HepG2 (cell line): ENCODE measurements around the gene MYOZ3. TPM values are rescaled to one million over a fixed set of nuclear protein-coding genes. Genes with fewer than 3 reads are reported as not detected.

ENCODE experiments used
- CENPX ChIP-seq: sonication (generic); formaldehyde crosslinking; IDR thresholded peaks from 2 replicates; pipeline ENCODE4 v1.9.0; 2021; ENCODE audit warnings: mild to moderate bottlenecking, missing genetic modification reagents, moderate library complexity
- CSRNP2 ChIP-seq: sonication (generic); formaldehyde crosslinking; conservative IDR thresholded peaks from 2 replicates; pipeline ENCODE4 v1.8.0; 2022; ENCODE audit warnings: low read depth, missing genetic modification reagents
- EP300 ChIP-seq, 3 experiments: sonication (generic) in 1 of 3; formaldehyde crosslinking in 1 of 3; IDR thresholded peaks; 2 replicates each; pipeline versions ENCODE4 v1.5.1 to v1.6.1; 2011 to 2020; ENCODE audit warnings: low read depth in 2 of 3, low read length in 2 of 3, borderline replicate concordance in 1 of 3, improper control_type of control experiment in 1 of 3, mild to moderate bottlenecking in 1 of 3, missing genetic modification reagents in 1 of 3, moderate library complexity in 1 of 3
- FOXA3 ChIP-seq: IDR thresholded peaks from 2 replicates; pipeline ENCODE4 v1.6.1; 2016; ENCODE audit warnings: missing genetic modification reagents, missing compliant biosample characterization
- FOXJ3 ChIP-seq: sonication (generic); formaldehyde crosslinking; IDR thresholded peaks from 2 replicates; pipeline ENCODE4 v1.4.0; 2020; ENCODE audit warnings: missing genetic modification reagents, mild to moderate bottlenecking, borderline replicate concordance
- FOXP1 ChIP-seq, 2 experiments: fragments of 450-650 bp in 1 of 2; IDR thresholded peaks; 2 replicates each; pipeline ENCODE4 v1.6.1; 2017 to 2018; ENCODE audit warnings: antibody characterized with exemption in 1 of 2
- FOXP4 ChIP-seq: sonication (generic); formaldehyde crosslinking; IDR thresholded peaks from 2 replicates; pipeline ENCODE4 v1.4.0; 2020; ENCODE audit warnings: missing genetic modification reagents
- ISL2 ChIP-seq: sonication (generic); formaldehyde crosslinking; IDR thresholded peaks from 2 replicates; pipeline ENCODE4 v1.5.0; 2020; ENCODE audit warnings: missing genetic modification reagents
- KLF12 ChIP-seq: sonication (generic); formaldehyde crosslinking; IDR thresholded peaks from 2 replicates; pipeline ENCODE4 v1.4.0; 2020; ENCODE audit warnings: missing genetic modification reagents, borderline replicate concordance
- MATR3 ChIP-seq: sonication (generic); formaldehyde crosslinking; IDR thresholded peaks from 2 replicates; pipeline ENCODE4 v1.4.0; 2020; ENCODE audit warnings: missing genetic modification reagents
- MYC ChIP-seq: sonication (generic); formaldehyde crosslinking; IDR thresholded peaks from 2 replicates; pipeline ENCODE4 v1.9.0; 2021; ENCODE audit warnings: missing genetic modification reagents, borderline replicate concordance
- NCOA1 ChIP-seq: sonication (generic); formaldehyde crosslinking; IDR thresholded peaks from 2 replicates; pipeline ENCODE4 v1.9.0; 2021; ENCODE audit warnings: missing genetic modification reagents
- NR2C2 ChIP-seq: sonication (generic); formaldehyde crosslinking; IDR thresholded peaks from 2 replicates; pipeline ENCODE4 v1.4.0; 2020; ENCODE audit warnings: missing genetic modification reagents, mild to moderate bottlenecking, moderate library complexity, borderline replicate concordance
- NR2F6 ChIP-seq, 2 experiments: IDR thresholded peaks; 2 replicates each; pipeline ENCODE4 v1.6.1; 2016; ENCODE audit warnings: antibody characterized with exemption in 1 of 2, mild to moderate bottlenecking in 1 of 2
- PCBP1 ChIP-seq: fragments of 200-400 bp; formaldehyde crosslinking; IDR thresholded peaks from 2 replicates; pipeline ENCODE4 v1.6.1; 2017; ENCODE audit warnings: mild to moderate bottlenecking, low read depth, low read length, borderline replicate concordance
- SOX5 ChIP-seq: IDR thresholded peaks from 2 replicates; pipeline ENCODE4 v1.6.1; 2016; ENCODE audit warnings: borderline replicate concordance
- STAG1 ChIP-seq: sonication (generic); formaldehyde crosslinking; IDR thresholded peaks from 2 replicates; pipeline ENCODE4 v1.4.0; 2020; ENCODE audit warnings: missing genetic modification reagents
- STAT6 ChIP-seq: sonication (generic); formaldehyde crosslinking; IDR thresholded peaks from 2 replicates; pipeline ENCODE4 v1.4.0; 2020; ENCODE audit warnings: missing genetic modification reagents, mild to moderate bottlenecking, borderline replicate concordance
- TARDBP ChIP-seq: sonication (generic); formaldehyde crosslinking; IDR thresholded peaks from 2 replicates; pipeline ENCODE4 v1.8.0; 2022; ENCODE audit warnings: mild to moderate bottlenecking, missing genetic modification reagents
- ZKSCAN8 ChIP-seq: IDR thresholded peaks from 2 replicates; pipeline ENCODE4 v1.6.1; 2016; ENCODE audit warnings: borderline replicate concordance, missing genetic modification reagents, missing compliant biosample characterization
- ZNF468 ChIP-seq: sonication (generic); formaldehyde crosslinking; IDR thresholded peaks from 2 replicates; pipeline ENCODE4 v1.8.0; 2022; ENCODE audit warnings: mild to moderate bottlenecking, moderate library complexity, missing genetic modification reagents
- ZNF569 ChIP-seq: sonication (generic); formaldehyde crosslinking; IDR thresholded peaks from 2 replicates; pipeline ENCODE4 v1.5.0; 2020; ENCODE audit warnings: mild to moderate bottlenecking, missing genetic modification reagents, moderate library complexity, borderline replicate concordance
- ZNF607 ChIP-seq: sonication (generic); formaldehyde crosslinking; IDR thresholded peaks from 2 replicates; pipeline ENCODE4 v1.5.1; 2020; ENCODE audit warnings: missing genetic modification reagents, mild to moderate bottlenecking, borderline replicate concordance
- polyA plus RNA-seq, 8 experiments: library from polyadenylated mRNA; depleted of rRNA in 3 of 8; stranded (reverse) in 7 of 8; unstranded in 1 of 8; fragments of >200 nt; fragmentation: Illumina TruSeq in 4 of 8; extraction: Trizol in 4 of 8; gene quantifications; 2 replicates each; pipeline versions ENCODE4 v1.2.1 to v1.2.3, GENCODE V29; 2011 to 2016; ENCODE audit warnings: low read depth in 4 of 8, missing spikeins in 1 of 8, mixed read lengths in 1 of 8; ENCODE audit not compliant: insufficient read depth in 1 of 8
- total RNA-seq, 5 experiments: library from RNA; depleted of rRNA; stranded (reverse); fragments of >200 nt; fragmentation: Illumina TruSeq; extraction: Trizol; gene quantifications; 2 replicates each; pipeline ENCODE4 v1.2.3, GENCODE V29; 2016; ENCODE audit warnings: low read depth in 1 of 5

Gene MYOZ3
- total and polyA plus RNA-seq, 2 of the 13 experiments (the other 11 are each of a cell fraction or from before 2014, with no cell fraction given): 0.05 TPM; not detected in 1

GRCh38 chr5:150637245-150638052, 23.6 kb upstream of the MYOZ3 start (continued):
- TF ChIP-seq NR2C2 (CRISPR knock-in tag): no peak
- TF ChIP-seq STAG1 (CRISPR knock-in tag): no peak
- peak; percentile 62; the same call in 1 of the 2 replicates for TF ChIP-seq SOX5 (CRISPR knock-in tag)
- TF ChIP-seq FOXP4 (CRISPR knock-in tag): peak; percentile 81
- TF ChIP-seq CENPX (CRISPR knock-in tag): no peak
- no peak for TF ChIP-seq NCOA1 (CRISPR knock-in tag)
- TF ChIP-seq ZNF607 (CRISPR knock-in tag): no peak
- TF ChIP-seq ZNF468 (CRISPR knock-in tag): no peak
- TF ChIP-seq ZNF569 (CRISPR knock-in tag): no peak
- no peak for TF ChIP-seq STAT6
- TF ChIP-seq FOXA3: peak; percentile 77
- peak; percentile 49; the same call in 1 of the 2 replicates for TF ChIP-seq FOXJ3 (CRISPR knock-in tag)
- TF ChIP-seq EP300 (IDR thresholded peaks at IDR 0.05; ENCODE audit: low read depth in 2 of 2, low read length in 2 of 2): peak in 1 of 2 experiments; percentile 53; a peak in 1 of 4 replicates
- TF ChIP-seq EP300 (CRISPR knock-in tag; IDR thresholded peaks at IDR 0.05; ENCODE audit: borderline replicate concordance): no peak
- no peak for TF ChIP-seq PCBP1
- TF ChIP-seq ISL2 (CRISPR knock-in tag): 0 out of 2 replicates have a peak, but pooled peaks have one; percentile 40
- no peak for TF ChIP-seq KLF12
- no peak for TF ChIP-seq TARDBP (CRISPR knock-in tag)
- no peak for TF ChIP-seq ZKSCAN8 (CRISPR knock-in tag)
- TF ChIP-seq MYC (CRISPR knock-in tag): no peak
- peak; percentile 64; the same call in 1 of the 2 replicates for TF ChIP-seq FOXP1 (IDR thresholded peaks at IDR 0.05)
- peak; percentile 82 for TF ChIP-seq FOXP1 (CRISPR knock-in tag; IDR thresholded peaks at IDR 0.05)
- no peak for TF ChIP-seq MATR3 (CRISPR knock-in tag)
- TF ChIP-seq CSRNP2: no peak
- TF ChIP-seq NR2F6 (IDR thresholded peaks at IDR 0.05): 0 out of 2 replicates have a peak, but pooled peaks have one; percentile 26
- peak; percentile 36; the same call in 1 of the 2 replicates for TF ChIP-seq NR2F6 (CRISPR knock-in tag; IDR thresholded peaks at IDR 0.05)
